Activated CD8-positive, alpha-beta T cell treated with anti-CD3 and anti-CD28 coated beads for 36 hours (primary cell): ENCODE measurements around the gene OCIAD1. TPM values are rescaled to one million over a fixed set of nuclear protein-coding genes. Genes with fewer than 3 reads are reported as not detected.

Experiments used
- ATAC-seq: fragments of 200-7000 bp; cut with Tn5 transposase; one replicate; pipeline ENCODE4 v1.10.0; 2021; ENCODE audit warnings: mild to moderate bottlenecking, moderate library complexity
- CTCF ChIA-PET: fragments of 350-600 bp; sonication (Branson Sonifier 250); formaldehyde crosslinking; loops from one replicate; lab custom pipeline; 2021; ENCODE audit warnings: antibody characterized with exemption; lab: Charles Lee
- POLR2A ChIA-PET: fragments of 350-600 bp; sonication (Branson Sonifier 250); formaldehyde crosslinking; loops from one replicate; lab custom pipeline; 2021; ENCODE audit warnings: antibody characterized with exemption; lab: Charles Lee
- DNase-seq: peaks from one replicate; pipeline ENCODE4 v3.0.0-alpha.2; 2020
- H3K27ac Mint-ChIP-seq: one replicate; pipeline ENCODE4 v1.8.0; 2021; ENCODE audit warnings: mild to moderate bottlenecking, mixed read lengths
- H3K27me3 Mint-ChIP-seq: one replicate; pipeline ENCODE4 v1.8.0; 2021; ENCODE audit warnings: mixed read lengths
- H3K36me3 Mint-ChIP-seq: one replicate; pipeline ENCODE4 v1.8.0; 2021; ENCODE audit warnings: low read depth, mixed read lengths
- H3K4me1 Mint-ChIP-seq: one replicate; pipeline ENCODE4 v1.8.0; 2021; ENCODE audit warnings: low read depth, mixed read lengths
- H3K4me3 Mint-ChIP-seq: one replicate; pipeline ENCODE4 v1.8.0; 2021; ENCODE audit warnings: mild to moderate bottlenecking, moderate library complexity, mixed read lengths
- H3K9me3 Mint-ChIP-seq: one replicate; pipeline ENCODE4 v1.8.0; 2021; ENCODE audit warnings: mixed read lengths
- CTCF ChIP-seq: fragments of 200-600 bp; IDR thresholded peaks from one replicate; pipeline ENCODE4 v1.8.0; 2022; ENCODE audit warnings: antibody characterized with exemption, mild to moderate bottlenecking
- intact Hi-C: fragments of 100-400 bp; cut with micrococcal nuclease; formaldehyde crosslinking; loops from one replicate; pipeline ENCODE4 v1.10.0; 2022
- total RNA-seq, 2 experiments: library from RNA; stranded (reverse); gene quantifications; one replicate each; pipeline ENCODE4 v1.2.3, GENCODE V29; 2021

The OCIAD1 gene
- total RNA-seq, 2 experiments from 2014 or later: 103 to 106 TPM

- ATAC-seq (no peak), DNase-seq (no peak)
- ChIA-PET CTCF (no interaction called here), POLR2A (no interaction called here)
- Mint-ChIP-seq H3K36me3 (no peaks in the 10 kb centered on the region), H3K27ac (no peak overlapping the region), H3K9me3 (no peaks in the 10 kb centered on the region), H3K4me3 (no peak overlapping the region), H3K27me3 (no peaks in the 10 kb centered on the region), H3K4me1 (peaks cover 7% of the 10 kb centered on the region)
- intact Hi-C loops: loop anchor here (10.0 kb wide), 1 partner anchor 212 kb away; no protein-coding TSS in a partner anchor
- TF ChIP-seq CTCF: no peak
Measured at GRCh38 chr4:48787056-48787455, 43.8 kb upstream of the OCIAD1 start.

GRCh38 chr4:48790561-48790960 is 40.3 kb upstream of the OCIAD1 start:
- Mint-ChIP-seq H3K36me3 (no peaks in the 10 kb centered on the region), H3K9me3 (no peaks in the 10 kb centered on the region), H3K4me1 (peaks cover 14% of the 10 kb centered on the region), H3K4me3 (no peak overlapping the region), H3K27ac (no peak overlapping the region), H3K27me3 (no peaks in the 10 kb centered on the region)
- CTCF ChIA-PET: no interaction called here
- intact Hi-C loops: no loop called here
- DNase-seq: no peak
- ATAC-seq: no peak
- POLR2A ChIA-PET: interaction anchor here (0.6 to 1.1 kb wide), 3 partner anchors 10 to 203 kb away, joined by 3 read pairs; partner anchors contain the start of gene OCIAD2
- no peak for TF ChIP-seq CTCF

GRCh38 chr4:48791313-48791712 is 39.6 kb upstream of the OCIAD1 start:
- Mint-ChIP-seq H3K9me3 (no peaks in the 10 kb centered on the region), H3K27ac (no peak overlapping the region), H3K4me1 (peaks cover 14% of the 10 kb centered on the region), H3K27me3 (no peaks in the 10 kb centered on the region), H3K36me3 (no peaks in the 10 kb centered on the region), H3K4me3 (no peak overlapping the region)
- ChIA-PET CTCF (interaction anchor here (1.0 kb wide), 1 partner anchor 10 kb away, joined by 4 read pairs; no protein-coding TSS in a partner anchor), POLR2A (interaction anchor here (0.6 to 1.1 kb wide), 3 partner anchors 10 to 203 kb away, joined by 3 to 4 read pairs (median 3); no protein-coding TSS in a partner anchor)
- ATAC-seq: no peak
- no peak for DNase-seq
- intact Hi-C loops: no loop called here
- TF ChIP-seq CTCF: no peak

- POLR2A ChIA-PET: interaction anchor here (1.0 kb wide), 1 partner anchor 12 kb away, joined by 4 read pairs; no protein-coding TSS in a partner anchor
- CTCF ChIA-PET: no interaction called here
- peaks cover 14% of the 10 kb centered on the region for H3K4me1 Mint-ChIP-seq
- DNase-seq: peak; percentile 52
- no peaks in the 10 kb centered on the region for H3K27me3 Mint-ChIP-seq
- no peaks in the 10 kb centered on the region for H3K36me3 Mint-ChIP-seq
- no peak for TF ChIP-seq CTCF
- intact Hi-C loops: no loop called here
- peak overlapping the region; percentile 32 for H3K4me3 Mint-ChIP-seq
- no peaks in the 10 kb centered on the region for H3K9me3 Mint-ChIP-seq
- peak overlapping the region; percentile 75 for H3K27ac Mint-ChIP-seq
- ATAC-seq: peak; percentile 67
Measured at GRCh38 chr4:48792348-48793006, 38.4 kb upstream of the OCIAD1 start.

GRCh38 chr4:48795108-48795507 is 35.8 kb upstream of the OCIAD1 start:
- H3K4me3 Mint-ChIP-seq: no peak overlapping the region
- ChIA-PET CTCF (no interaction called here), POLR2A (no interaction called here)
- TF ChIP-seq CTCF: no peak
- ATAC-seq (no peak), DNase-seq (no peak)
- intact Hi-C loops: no loop called here
- peaks cover 14% of the 10 kb centered on the region for H3K4me1 Mint-ChIP-seq
- peaks cover 2% of the 10 kb centered on the region for H3K27me3 Mint-ChIP-seq
- H3K27ac Mint-ChIP-seq: no peak overlapping the region
- no peaks in the 10 kb centered on the region for H3K9me3 Mint-ChIP-seq
- no peaks in the 10 kb centered on the region for H3K36me3 Mint-ChIP-seq
